ENCODE data around the gene OR2T1. TPM values are rescaled to one million over a fixed set of nuclear protein-coding genes. Genes with fewer than 3 reads are reported as not detected.

Gene OR2T1
- polyA plus RNA-seq, 1 of the 3 experiments (the other 2 are of a cell fraction), result not detected

DNA sequence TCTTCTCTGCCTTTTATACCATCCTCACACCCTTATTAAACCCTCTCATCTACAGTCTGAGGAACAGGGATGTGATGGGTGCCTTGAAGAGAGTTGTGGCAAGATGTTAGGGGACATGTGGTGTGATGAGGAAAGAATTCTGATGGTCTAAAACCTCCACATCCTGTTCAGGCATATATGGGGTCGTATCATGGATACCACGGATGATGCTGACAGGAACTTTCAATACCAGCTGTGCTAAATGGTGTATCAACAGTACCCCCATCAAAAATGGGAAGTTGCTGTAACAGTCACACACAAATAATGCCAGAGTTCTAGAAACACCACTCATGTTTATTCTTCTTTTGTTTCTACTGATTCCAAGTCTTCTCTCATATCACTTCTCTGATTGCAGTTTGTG lies 14.4 kb upstream of the OR2T1 start:
- no peak overlapping the region for H3K27ac ChIP-seq (ENCODE audit: low read depth in 2 of 2, low read length in 1 of 2)
- WGBS (ENCODE audit: low lambda C conversion rate), result 0% methylated on average over 2 of the region's 2 CpGs
- no peak for TF ChIP-seq SIN3A (IDR thresholded peaks at IDR 0.05; ENCODE audit: borderline replicate concordance, low read depth, low read length)
- TF ChIP-seq IRF3 (IDR thresholded peaks at IDR 0.05; ENCODE audit: low read depth, low read length), result no peak
- TF ChIP-seq TEAD4 (IDR thresholded peaks at IDR 0.05; ENCODE audit: borderline replicate concordance, insufficient read depth), result no peak
- no peak for TF ChIP-seq FOSL2 (IDR thresholded peaks at IDR 0.05; ENCODE audit: borderline replicate concordance, low read depth)
- TF ChIP-seq JUND (IDR thresholded peaks at IDR 0.05), result no peak
- TF ChIP-seq RXRA (IDR thresholded peaks at IDR 0.05; ENCODE audit: borderline replicate concordance, low read depth), result no peak
- no peak for TF ChIP-seq CHD2 (IDR thresholded peaks at IDR 0.05; ENCODE audit: low read length, partially characterized antibody)
- TF ChIP-seq RFX5 (IDR thresholded peaks at IDR 0.05; ENCODE audit: low read length), result no peak
- TF ChIP-seq, protein P1, sequence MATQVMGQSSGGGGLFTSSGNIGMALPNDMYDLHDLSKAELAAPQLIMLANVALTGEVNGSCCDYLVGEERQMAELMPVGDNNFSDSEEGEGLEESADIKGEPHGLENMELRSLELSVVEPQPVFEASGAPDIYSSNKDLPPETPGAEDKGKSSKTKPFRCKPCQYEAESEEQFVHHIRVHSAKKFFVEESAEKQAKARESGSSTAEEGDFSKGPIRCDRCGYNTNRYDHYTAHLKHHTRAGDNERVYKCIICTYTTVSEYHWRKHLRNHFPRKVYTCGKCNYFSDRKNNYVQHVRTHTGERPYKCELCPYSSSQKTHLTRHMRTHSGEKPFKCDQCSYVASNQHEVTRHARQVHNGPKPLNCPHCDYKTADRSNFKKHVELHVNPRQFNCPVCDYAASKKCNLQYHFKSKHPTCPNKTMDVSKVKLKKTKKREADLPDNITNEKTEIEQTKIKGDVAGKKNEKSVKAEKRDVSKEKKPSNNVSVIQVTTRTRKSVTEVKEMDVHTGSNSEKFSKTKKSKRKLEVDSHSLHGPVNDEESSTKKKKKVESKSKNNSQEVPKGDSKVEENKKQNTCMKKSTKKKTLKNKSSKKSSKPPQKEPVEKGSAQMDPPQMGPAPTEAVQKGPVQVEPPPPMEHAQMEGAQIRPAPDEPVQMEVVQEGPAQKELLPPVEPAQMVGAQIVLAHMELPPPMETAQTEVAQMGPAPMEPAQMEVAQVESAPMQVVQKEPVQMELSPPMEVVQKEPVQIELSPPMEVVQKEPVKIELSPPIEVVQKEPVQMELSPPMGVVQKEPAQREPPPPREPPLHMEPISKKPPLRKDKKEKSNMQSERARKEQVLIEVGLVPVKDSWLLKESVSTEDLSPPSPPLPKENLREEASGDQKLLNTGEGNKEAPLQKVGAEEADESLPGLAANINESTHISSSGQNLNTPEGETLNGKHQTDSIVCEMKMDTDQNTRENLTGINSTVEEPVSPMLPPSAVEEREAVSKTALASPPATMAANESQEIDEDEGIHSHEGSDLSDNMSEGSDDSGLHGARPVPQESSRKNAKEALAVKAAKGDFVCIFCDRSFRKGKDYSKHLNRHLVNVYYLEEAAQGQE (IDR thresholded peaks at IDR 0.05; ENCODE audit: low read depth, low read length), result no peak
- TF ChIP-seq, protein P2, sequence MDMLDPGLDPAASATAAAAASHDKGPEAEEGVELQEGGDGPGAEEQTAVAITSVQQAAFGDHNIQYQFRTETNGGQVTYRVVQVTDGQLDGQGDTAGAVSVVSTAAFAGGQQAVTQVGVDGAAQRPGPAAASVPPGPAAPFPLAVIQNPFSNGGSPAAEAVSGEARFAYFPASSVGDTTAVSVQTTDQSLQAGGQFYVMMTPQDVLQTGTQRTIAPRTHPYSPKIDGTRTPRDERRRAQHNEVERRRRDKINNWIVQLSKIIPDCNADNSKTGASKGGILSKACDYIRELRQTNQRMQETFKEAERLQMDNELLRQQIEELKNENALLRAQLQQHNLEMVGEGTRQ (IDR thresholded peaks at IDR 0.05; ENCODE audit: borderline replicate concordance, low read depth, low read length), result no peak
- no peak for TF ChIP-seq POLR2AphosphoS5 (IDR thresholded peaks at IDR 0.05; ENCODE audit: low read depth, low read length)
- no peak for TF ChIP-seq FOXJ3 (CRISPR knock-in tag; IDR thresholded peaks at IDR 0.05)
- ChIA-PET CTCF (no interaction called here), POLR2A (no interaction called here)
- no peaks in the 10 kb centered on the region for H3K9me2 ChIP-seq
- no peak overlapping the region for H2AFZ ChIP-seq (ENCODE audit: low read depth)
- H3K4me1 ChIP-seq (ENCODE audit: control insufficient read depth in 1 of 2, insufficient read depth in 2 of 2, low read depth in 1 of 2, low read length in 1 of 2), result no peaks in the 10 kb centered on the region
- H4K20me1 ChIP-seq (ENCODE audit: insufficient read depth), result no peaks in the 10 kb centered on the region
- no peaks in the 10 kb centered on the region for H3K79me2 ChIP-seq (ENCODE audit: insufficient read depth)
- no peaks in the 10 kb centered on the region for H3K36me3 ChIP-seq (replicated peaks in 1 of 2; ENCODE audit: control insufficient read depth in 1 of 2, insufficient read depth in 2 of 2, low read length in 1 of 2)
- H3F3A ChIP-seq (replicated peaks; ENCODE audit: insufficient read depth), result no peaks in the 10 kb centered on the region
- no peak overlapping the region for H3K9ac ChIP-seq
- no peaks in the 10 kb centered on the region for H3K27me3 ChIP-seq (ENCODE audit: insufficient read depth)
- DNase-seq, result no peak
- no peak overlapping the region for H3K4me2 ChIP-seq
- H3K4me3 ChIP-seq (ENCODE audit: low read depth in 2 of 2, low read length in 1 of 2), result no peak overlapping the region
- H3K9me3 ChIP-seq, result no peaks in the 10 kb centered on the region

GRCh38 chr1:248393050-248393449 lies 9.8 kb upstream of the OR2T1 start:
- Histone ChIP-seq H3K27ac (ENCODE audit: low read depth in 2 of 2, low read length in 1 of 2) (no peak overlapping the region), H3K9ac (no peak overlapping the region), H3F3A (replicated peaks; ENCODE audit: insufficient read depth) (no peaks in the 10 kb centered on the region), H3K4me3 (ENCODE audit: low read depth in 2 of 2, low read length in 1 of 2) (no peak overlapping the region), H3K4me1 (ENCODE audit: control insufficient read depth in 1 of 2, insufficient read depth in 2 of 2, low read depth in 1 of 2, low read length in 1 of 2) (no peaks in the 10 kb centered on the region), H3K9me2 (no peaks in the 10 kb centered on the region), H4K20me1 (ENCODE audit: insufficient read depth) (no peaks in the 10 kb centered on the region), H3K27me3 (ENCODE audit: insufficient read depth) (no peaks in the 10 kb centered on the region), H3K4me2 (no peak overlapping the region), H2AFZ (ENCODE audit: low read depth) (no peak overlapping the region), H3K79me2 (ENCODE audit: insufficient read depth) (no peaks in the 10 kb centered on the region), H3K9me3 (no peaks in the 10 kb centered on the region), H3K36me3 (replicated peaks in 1 of 2; ENCODE audit: control insufficient read depth in 1 of 2, insufficient read depth in 2 of 2, low read length in 1 of 2) (no peaks in the 10 kb centered on the region)
- 3% methylated on average over 2 of the region's 2 CpGs for WGBS (ENCODE audit: low lambda C conversion rate)
- ChIA-PET CTCF (no interaction called here), POLR2A (no interaction called here)
- no peak for TF ChIP-seq TCF12 (IDR thresholded peaks at IDR 0.05)
- TF ChIP-seq SMC3 (IDR thresholded peaks at IDR 0.05; ENCODE audit: low read depth, low read length), result no peak
- no peak for DNase-seq
